WI38 (cell line): ENCODE results near the gene SP100.
"Not testable (repeated sequence)": the region's sequence is repeated elsewhere in the genome, so short reads cannot be mapped to it uniquely, and the experiment has no call there.

ENCODE experiments used
- H3K4me3 ChIP-seq: 2 replicates; pipeline ENCODE4 v1.5.1; 2011; ENCODE audit warnings: low read depth, mild to moderate bottlenecking, control low read depth, low read length
- CTCF ChIP-seq: IDR thresholded peaks from 2 replicates; pipeline ENCODE4 v1.5.1; 2012; ENCODE audit warnings: low read depth, mild to moderate bottlenecking, control low read depth, low read length

SP100 gene

GRCh38 chr2:230459216-230459615 is 43.2 kb downstream of the SP100 start:
- no peak overlapping the region for H3K4me3 ChIP-seq
- no peak for TF ChIP-seq CTCF

GRCh38 chr2:230471074-230471473 is 55.1 kb downstream of the SP100 start:
- H3K4me3 ChIP-seq, result no peak overlapping the region
- TF ChIP-seq CTCF, result no peak

- H3K4me3 ChIP-seq, result no peak overlapping the region
- no peak for TF ChIP-seq CTCF
Measured at GRCh38 chr2:230472621-230473018, 56.6 kb downstream of the SP100 start.

GRCh38 chr2:230473378-230473777 is 57.4 kb downstream of the SP100 start:
- TF ChIP-seq CTCF, result no peak
- H3K4me3 ChIP-seq, result no peak overlapping the region

- H3K4me3 ChIP-seq, result no peak overlapping the region
- no peak for TF ChIP-seq CTCF
Measured at GRCh38 chr2:230475143-230475542, 59.1 kb downstream of the SP100 start.

GRCh38 chr2:230485801-230486341 is 69.9 kb downstream of the SP100 start:
- no peak overlapping the region for H3K4me3 ChIP-seq
- TF ChIP-seq CTCF, result no peak

- H3K4me3 ChIP-seq, result not testable (repeated sequence)
Measured at GRCh38 chr2:230491219-230491618, 75.2 kb downstream of the SP100 start.

- no peak for TF ChIP-seq CTCF
Measured at GRCh38 chr2:230492107-230492506, 76.1 kb downstream of the SP100 start.

More at GRCh38 chr2:230492107-230492506, 76.1 kb downstream of the SP100 start:
- H3K4me3 ChIP-seq, result no peak overlapping the region
